NCI-H82 treated with DMSO at 0.1 percent for 48 hours (cell line): ENCODE results near the gene QPRT.
"Not testable (repeated sequence)": the region's sequence is repeated elsewhere in the genome, so short reads cannot be mapped to it uniquely, and the experiment has no call there.

Experiments used
- DNase-seq: peaks from one replicate; lab custom pipeline; 2025; ENCODE audit not compliant: unreplicated experiment; lab: John Stamatoyannopoulos, UW

Gene QPRT

GRCh38 chr16:29678691-29679267 lies at the start of gene QPRT:
Gene QPRT, plus strand, starts transcription at chr16:29679180. Its CDS starts 18 bp downstream, at chr16:29679198.
- DNase-seq: peak; percentile 62

- not testable (repeated sequence) for DNase-seq
Measured at GRCh38 chr16:29629318-29629717, 49.7 kb upstream of the QPRT start.

DNA sequence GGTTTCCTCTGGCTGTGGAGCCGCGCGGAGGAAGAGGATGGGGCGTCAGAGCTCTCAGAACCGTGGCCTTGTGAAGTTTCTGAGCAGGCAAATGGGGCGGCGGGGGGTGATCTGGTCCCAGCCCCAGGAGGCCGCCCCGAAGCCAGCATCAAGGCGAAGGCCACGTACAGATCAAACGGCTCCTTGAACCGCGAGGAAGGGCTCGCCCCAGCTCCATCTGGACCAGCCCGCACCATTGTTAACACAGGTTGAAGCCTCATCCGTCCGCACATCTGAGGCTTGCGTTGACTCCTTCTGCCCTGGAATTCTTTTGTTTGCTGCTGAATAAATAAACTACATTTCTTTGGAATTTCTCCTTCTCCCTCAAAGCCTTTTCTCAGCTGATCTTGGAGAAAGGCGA lies 47.3 kb upstream of the QPRT start:
- not testable (repeated sequence) for DNase-seq

GRCh38 chr16:29635902-29636301 lies 43.1 kb upstream of the QPRT start:
- not testable (repeated sequence) for DNase-seq

DNA sequence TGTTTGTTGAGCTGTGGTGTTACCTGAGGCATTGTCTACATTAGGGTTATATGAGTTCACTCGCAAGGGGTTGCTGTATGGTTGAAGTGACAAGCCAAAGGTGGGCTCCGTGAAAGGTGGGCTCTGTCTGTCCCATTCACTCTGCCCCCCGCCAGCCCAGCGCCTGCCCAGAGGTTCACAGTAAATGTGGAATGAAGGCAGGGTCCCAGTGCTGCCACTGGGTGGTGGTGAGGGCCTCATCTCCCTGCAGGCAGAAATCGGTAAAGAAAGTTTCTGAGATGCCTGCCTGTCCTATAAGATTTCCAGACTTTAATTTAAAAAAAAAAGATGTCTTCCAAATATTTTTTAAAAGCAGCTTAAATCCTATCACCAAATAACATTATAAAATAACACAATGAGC lies 42.6 kb upstream of the QPRT start:
- not testable (repeated sequence) for DNase-seq

- DNase-seq: not testable (repeated sequence)
Measured at GRCh38 chr16:29638751-29639150, 40.2 kb upstream of the QPRT start.

- no peak for DNase-seq
Measured at GRCh38 chr16:29641561-29641960, 37.4 kb upstream of the QPRT start.

GRCh38 chr16:29643596-29643995 lies 35.4 kb upstream of the QPRT start:
- DNase-seq: no peak

DNA sequence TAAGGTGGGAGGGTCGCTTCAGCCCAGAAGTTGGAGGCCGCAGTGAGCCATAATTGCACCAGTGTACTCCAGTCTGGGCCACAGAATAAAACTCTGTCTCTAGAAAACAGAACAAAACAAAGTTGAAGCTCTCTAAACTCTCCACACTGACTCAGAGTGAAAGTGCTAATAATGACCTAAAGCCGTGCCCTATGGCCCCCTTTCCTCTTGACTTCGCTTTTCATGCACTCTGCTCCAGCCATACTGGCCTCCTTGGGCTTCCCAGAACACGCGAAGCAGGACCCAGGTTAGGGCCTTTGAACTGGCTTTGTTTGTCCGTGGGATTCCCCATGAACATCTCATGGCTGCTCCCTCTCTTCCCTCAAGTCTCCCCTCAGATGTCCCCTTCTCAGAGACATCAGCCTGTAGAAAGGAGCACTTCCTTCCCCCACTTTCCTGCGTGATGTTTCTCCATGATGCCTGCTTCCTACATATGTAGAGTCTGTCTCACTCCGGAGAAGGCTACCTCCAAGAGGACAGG lies 34.6 kb upstream of the QPRT start:
- no peak for DNase-seq

DNA sequence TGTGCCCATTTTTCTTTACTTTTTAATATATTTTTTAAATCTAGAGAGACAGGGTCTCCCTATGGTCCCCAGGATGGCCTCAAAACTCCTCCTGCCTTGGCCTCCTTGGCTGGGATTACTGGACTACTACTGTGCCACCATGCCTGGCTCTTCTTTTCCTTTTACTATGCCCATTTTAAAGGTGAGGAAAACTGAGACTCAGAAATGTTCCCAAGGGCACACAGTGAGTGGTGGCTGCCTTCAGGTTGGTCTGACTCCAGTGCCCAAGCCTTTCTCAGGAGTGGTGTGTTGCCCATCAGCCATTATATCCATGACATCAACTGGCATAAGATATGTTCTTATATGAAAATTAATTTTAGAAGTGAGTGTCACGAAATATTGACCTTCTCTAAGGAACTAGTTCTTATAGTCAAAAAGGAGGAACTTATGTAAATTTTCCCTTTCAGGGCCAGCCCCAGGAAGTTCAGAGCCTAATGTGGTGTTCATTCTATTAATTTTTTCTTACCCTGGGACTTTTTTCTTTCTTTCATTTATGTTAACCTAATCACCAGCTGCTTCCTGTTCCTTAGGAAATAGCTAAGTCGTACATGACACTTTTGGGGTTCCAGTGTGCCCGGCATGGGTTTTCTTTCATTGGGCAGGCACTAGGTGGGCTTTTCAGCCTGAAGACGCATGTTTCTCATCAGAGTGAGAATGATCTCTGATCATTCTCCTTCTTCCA lies 33.8 kb upstream of the QPRT start:
- no peak for DNase-seq

DNA sequence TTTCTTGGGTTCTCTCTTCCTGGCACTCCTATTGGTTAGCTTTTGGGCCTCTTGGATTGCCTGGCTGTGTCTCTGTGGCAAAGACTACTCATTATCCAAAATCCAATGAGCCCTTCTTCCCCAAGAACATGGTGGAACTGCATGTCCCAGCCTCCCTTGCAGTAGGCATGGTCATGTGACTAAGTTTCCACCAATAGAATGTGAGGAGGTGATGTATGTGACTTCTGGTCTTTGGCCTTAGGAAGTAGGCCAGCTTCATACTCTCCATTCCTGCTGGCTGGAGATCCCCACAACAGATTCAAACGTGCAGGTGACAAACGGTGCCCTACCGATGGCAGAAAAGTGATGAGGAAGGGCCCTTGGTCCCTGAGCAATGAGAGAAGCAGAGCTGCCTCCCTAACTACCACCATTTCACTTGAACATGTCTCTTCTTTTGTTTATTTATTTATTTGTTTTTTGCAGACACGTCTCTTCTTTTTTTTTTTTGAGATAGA lies 33.2 kb upstream of the QPRT start:
- no peak for DNase-seq

GRCh38 chr16:29646947-29647346 lies 32.0 kb upstream of the QPRT start:
- no peak for DNase-seq

GRCh38 chr16:29649588-29650494 lies 29.1 kb upstream of the QPRT start:
- DNase-seq: no peak

DNA sequence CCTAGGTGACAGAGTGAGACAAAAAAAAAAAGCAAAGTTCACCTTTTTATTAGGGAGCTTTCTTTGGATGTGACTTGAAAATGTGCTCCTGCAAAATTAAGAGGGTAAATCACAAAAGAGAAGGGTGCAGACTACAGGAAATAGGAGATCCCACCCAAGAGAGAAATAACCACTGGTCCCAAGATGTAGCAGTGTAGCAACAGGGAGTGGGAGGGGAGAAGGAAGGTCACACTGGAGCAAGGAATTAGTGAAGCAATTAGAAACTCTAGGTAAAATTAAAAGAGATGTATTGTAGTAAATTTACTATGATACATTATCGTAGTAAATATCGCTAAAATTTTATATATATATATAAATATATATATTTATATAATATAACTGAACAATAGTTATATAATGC lies 28.2 kb upstream of the QPRT start:
- DNase-seq: no peak

- peak; percentile 59 for DNase-seq
Measured at GRCh38 chr16:29651774-29652349, 27.1 kb upstream of the QPRT start.

DNA sequence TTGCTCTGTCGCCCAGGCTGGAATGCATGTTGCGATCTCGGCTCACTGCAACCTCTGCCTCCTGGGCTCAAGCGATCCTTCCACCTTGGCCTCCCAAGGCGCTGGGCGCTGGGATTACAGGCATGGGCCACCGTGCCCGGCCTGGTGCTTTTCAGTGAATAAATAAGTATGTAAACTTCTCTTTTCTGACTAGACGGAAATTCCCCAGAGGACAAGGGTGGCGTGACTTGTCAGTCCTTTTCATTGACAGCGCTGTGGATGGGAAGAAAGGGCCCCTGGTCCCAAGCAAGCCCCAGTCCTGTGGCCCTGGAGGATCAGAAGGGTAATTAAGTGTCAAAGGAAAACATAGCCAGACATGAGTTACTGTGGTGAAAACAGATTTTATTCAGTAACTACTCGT lies 25.5 kb upstream of the QPRT start:
- no peak for DNase-seq

DNA sequence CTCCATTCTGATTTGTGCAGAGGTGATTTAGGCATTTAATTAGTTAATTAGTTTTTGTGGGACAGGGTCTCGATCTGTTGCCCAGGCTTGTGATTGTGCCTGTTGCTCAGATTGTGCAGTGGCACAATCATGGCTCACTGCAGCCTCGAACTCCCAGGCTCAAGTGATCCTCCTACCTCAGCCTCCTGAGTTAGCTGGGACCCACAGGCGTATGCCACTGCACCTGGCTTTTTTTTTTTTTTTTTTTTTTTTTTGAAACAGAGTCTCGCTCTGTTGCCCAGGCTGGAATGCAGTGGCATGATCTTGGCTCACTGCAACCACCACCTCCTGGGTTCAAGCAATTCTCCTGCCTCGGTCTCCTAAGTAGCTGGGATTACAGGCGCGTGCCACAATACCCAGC lies 25.1 kb upstream of the QPRT start:
- not testable (repeated sequence) for DNase-seq

- no peak for DNase-seq
Measured at GRCh38 chr16:29656688-29657523, 22.1 kb upstream of the QPRT start.

GRCh38 chr16:29658705-29659104 lies 20.3 kb upstream of the QPRT start:
- no peak for DNase-seq
